NCI-H1930 (cell line): Measurements from ENCODE around the gene ZNF662.
A peak's percentile ranks its signal among the peaks of the same experiment; 100 is the strongest.
"Not testable (repeated sequence)": the region's sequence is repeated elsewhere in the genome, so short reads cannot be mapped to it uniquely, and the experiment has no call there.

Experiments
- DNase-seq, 2 experiments: peaks; one replicate each; lab custom pipeline; 2025; lab: John Stamatoyannopoulos, UW

ZNF662 gene

DNA sequence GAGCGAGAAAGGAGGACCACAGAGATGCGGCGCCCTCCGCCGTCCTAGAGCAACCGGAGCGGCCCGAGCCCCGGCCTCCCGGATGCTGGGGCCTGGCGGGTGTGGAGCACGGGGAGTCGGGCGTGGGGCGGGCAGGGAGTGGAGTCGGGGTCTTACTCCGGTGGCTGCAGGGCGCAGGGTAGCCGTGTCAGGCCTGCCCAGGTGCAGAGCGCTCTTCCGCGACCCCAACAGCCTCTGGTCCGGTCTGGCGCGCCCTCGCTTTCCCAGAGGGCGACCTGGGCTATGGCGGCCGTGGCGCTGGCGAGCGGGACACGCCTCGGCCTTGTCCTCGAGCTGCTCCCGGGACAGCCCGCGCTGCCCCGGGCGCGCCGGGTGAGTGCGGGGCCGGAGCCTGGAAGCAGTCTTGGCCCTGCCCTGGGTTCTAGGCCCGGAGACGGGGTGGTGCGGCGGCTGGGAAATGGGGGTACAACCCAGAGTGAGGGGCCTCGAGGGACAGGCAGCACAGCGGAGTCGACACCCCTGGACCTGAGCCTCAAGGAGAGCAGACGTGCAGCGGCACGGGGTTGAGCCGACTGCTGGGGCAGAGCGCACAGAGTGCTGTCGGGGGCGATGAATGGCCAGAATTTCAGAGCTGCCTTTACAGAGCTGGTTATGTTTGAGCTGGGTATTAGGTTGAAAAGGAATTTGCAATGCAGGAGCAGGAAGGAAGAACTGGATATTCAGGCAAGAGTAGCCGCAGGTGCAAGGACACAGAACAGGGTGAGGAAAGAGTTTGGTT is at the start of gene ZNF662:
Gene ZNF662 (plus strand): TSS at position 73 of the 778 bp plus-strand sequence. CDS start 1,973 bp downstream, outside the sequence.
- DNase-seq = peak in 1 of 2 experiments; percentile 7

GRCh38 chr3:42856544-42856943 is 49.4 kb upstream of the ZNF662 start:
- no peak for DNase-seq

- DNase-seq = no peak
Observed at GRCh38 chr3:42864321-42864950, 41.5 kb upstream of the ZNF662 start.

DNA sequence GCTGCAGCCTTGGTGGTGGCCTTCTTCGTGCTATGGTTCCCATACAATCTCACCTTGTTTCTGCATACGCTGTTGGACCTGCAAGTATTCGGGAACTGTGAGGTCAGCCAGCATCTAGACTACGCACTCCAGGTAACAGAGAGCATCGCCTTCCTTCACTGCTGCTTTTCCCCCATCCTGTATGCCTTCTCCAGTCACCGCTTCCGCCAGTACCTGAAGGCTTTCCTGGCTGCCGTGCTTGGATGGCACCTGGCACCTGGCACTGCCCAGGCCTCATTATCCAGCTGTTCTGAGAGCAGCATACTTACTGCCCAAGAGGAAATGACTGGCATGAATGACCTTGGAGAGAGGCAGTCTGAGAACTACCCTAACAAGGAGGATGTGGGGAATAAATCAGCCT is 40.7 kb upstream of the ZNF662 start:
- DNase-seq = no peak

DNA sequence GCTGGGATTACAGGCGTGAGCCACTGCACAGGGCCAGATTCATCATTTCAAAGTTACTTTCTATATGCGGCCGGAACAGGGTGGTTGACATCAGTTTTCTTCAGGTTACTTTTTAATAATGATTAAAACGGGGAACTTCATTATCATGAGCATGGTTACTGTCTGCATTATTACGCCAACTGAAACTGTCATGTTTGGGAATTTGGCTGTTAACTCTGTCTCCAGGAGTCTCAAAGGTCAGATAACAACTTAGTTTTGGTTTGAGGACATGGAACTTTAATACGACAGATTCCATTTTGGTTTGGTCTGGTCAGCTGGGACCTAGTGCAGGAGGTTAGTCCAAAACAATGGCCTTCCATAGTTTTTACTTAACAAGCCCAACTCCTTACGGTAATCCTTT is 38.8 kb upstream of the ZNF662 start:
- DNase-seq = no peak

DNA sequence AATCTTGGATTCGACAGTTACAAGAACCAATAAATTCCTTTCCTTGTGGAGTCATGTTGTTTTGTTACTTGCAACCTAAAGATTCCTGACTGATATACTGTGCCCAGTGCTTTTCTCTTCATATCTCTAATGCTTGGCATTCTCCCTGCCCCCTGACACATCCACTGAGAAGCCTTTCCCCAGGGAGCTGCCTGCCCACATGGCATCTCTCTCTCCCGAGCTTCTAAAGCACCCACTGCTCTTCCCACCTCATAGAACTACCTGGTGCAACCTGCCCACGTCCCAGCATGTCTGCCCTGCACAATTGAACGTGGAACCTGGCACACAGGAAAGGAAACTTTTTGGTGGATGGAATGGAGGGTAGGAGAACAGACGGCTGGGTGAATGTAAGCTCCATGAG is 37.1 kb upstream of the ZNF662 start:
- no peak for DNase-seq

GRCh38 chr3:42871592-42872196 is 34.2 kb upstream of the ZNF662 start:
- DNase-seq = no peak

GRCh38 chr3:42872718-42873117 is 33.2 kb upstream of the ZNF662 start:
- DNase-seq = no peak

DNA sequence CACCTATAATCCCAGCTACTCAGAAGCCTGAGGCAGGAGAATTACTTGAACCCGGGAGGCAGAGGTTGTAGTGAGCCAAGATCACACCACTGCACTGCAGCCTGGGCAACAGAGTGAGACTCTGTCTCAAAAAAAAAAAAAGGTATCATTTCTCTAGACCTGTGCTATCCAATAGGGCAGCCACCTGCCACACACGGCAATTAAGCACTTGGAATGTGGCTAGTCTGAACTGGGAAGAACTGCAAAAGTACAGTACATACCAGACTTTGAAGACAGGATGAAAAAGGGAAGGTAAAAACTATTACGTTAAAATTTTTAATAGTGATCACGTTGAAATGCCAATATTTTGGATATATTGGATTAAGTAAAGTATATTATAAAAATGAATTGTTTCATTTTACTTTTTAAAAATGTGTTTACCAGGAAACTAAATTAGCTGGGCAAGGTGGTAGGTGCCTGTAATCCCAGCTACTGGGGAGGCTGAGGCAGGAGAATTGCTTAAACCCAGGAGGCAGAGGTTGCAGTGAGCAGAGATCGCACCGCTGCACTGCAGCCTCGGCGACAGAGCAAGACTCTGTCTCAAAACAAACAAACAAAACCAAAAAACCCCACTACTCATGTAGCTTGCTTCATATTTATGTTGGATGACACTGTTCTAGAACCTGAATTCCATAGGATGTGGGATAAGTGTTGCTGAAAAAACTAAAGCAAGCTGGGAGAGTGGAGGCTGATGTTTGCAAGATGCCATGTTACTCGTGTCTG is 32.5 kb upstream of the ZNF662 start:
- no peak for DNase-seq

- no peak for DNase-seq
Observed at GRCh38 chr3:42874749-42875148, 31.2 kb upstream of the ZNF662 start.

- DNase-seq = no peak
Observed at GRCh38 chr3:42875325-42876151, 30.4 kb upstream of the ZNF662 start, which contains the start of gene CYP8B1. Gene CYP8B1, minus strand, starts transcription at chr3:42875879. Its CDS starts 63 bp downstream, at chr3:42875816.

DNA sequence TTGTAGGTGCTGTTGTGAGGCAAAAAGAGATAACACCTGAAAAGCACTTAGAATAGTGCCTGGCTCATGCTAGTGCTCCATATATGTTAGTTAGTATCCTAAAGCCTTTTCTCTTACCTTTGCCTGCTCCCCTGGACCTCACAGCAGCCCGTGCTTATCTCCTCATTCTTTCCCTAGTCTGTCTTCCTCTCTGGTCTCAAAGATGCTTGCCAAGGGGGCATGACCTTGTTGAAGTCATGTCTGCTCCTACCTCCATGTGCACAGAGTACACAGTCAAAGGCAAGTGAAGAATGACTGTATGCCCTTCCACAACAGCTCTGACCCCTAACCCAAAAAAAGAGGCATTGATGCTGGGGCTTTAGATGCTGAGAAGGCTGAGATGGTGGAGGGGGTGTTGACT is 29.5 kb upstream of the ZNF662 start:
- no peak for DNase-seq

DNA sequence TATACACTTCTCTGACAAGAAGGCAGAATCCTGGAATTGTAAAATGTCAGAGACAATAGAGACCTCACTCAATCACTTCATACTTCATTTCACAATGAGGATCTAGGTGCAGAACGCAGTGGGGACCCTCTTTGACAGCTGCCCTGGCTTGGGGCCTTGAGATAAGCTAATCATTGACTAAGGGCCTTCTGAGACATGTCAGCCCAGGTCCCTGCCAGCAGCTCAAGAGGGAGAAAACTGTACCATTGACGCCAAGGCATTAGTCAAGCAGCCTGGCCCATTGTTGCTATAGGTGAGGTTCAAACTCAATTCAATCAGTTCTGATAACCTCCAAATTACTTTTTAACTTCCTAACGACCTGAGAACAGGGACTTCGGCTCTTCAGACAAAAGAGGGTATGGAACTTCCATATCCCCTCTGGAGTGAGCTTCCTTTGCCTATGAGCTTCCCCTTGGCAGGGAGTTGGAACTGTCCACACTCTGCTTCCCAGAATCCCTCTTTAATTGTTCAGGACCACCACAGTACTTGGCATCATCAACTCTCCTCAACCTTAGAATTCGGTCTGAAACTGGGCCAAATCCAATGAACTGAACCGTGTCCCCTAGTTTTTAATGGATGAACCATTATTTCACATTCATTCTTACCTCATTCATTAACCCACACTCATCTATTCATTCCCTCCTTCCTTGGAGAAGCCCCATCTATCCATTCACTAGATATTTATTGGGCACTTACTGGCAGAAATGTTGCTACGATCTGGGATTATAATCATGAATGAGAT is 28.8 kb upstream of the ZNF662 start:
- no peak for DNase-seq

DNA sequence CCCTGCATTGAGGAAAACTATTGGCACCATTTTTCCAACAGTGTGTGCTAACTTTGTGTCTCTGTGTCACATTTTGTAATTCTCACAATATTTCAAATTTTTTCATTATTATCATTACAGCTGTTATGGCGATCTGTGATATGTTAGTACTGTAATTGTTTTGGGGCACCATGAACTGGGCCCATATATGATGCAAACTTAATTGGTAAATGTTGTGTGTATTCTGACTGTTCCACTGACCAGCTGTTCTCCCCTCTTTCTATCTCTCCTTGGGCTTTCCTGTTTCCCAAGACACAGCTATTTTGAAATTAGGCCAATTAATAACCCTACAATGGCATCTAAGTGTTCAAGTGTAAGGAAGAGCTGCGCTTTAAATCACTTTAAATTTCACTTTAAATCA is 28.1 kb upstream of the ZNF662 start:
- no peak for DNase-seq

- no peak for DNase-seq
Observed at GRCh38 chr3:42880183-42880582, 25.8 kb upstream of the ZNF662 start.

DNA sequence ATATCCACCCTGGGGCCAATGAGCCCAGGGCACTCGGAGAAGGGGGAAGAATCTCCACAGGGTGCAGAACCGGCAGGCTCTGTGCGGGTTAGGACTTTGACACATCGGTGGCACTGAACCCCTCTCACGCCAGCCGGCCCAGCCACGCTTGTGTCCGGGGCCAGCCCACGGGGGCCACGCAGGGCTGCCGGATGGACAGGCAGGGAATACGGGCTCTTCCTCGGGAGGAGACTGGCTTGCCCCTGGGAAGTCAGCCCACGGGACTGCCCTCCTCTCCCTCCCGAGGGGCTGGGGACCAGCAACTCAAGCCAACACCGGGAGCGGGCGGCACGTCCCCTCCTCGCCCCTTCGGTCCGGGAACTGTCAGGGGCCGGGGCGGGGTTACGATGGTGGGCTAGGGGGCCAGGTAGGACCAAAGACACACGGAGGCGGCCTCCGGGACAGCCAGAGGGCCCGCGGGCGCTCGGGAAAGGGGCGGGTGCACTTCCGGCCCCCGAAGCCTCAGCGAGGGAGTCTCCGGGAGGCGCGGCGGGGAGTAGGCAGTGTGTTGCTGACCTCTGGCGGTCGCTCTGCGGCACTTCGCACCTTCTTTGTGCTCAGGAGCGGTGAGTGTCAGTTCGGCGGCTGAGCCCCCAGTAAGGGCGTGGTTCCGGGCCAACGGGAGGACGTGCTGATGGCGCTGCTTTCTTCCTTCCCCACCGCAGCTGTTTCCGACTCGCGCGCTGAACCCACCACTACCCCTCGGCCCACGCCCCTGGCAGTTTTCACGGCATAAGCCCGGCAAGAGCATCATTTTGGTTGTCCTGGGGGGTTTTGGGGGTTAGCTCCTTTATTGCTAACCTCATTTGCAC is 25.1 kb upstream of the ZNF662 start:
- DNase-seq = peak; percentile 58

- not testable (repeated sequence) for DNase-seq
Observed at GRCh38 chr3:42883251-42883930, 22.6 kb upstream of the ZNF662 start.

DNA sequence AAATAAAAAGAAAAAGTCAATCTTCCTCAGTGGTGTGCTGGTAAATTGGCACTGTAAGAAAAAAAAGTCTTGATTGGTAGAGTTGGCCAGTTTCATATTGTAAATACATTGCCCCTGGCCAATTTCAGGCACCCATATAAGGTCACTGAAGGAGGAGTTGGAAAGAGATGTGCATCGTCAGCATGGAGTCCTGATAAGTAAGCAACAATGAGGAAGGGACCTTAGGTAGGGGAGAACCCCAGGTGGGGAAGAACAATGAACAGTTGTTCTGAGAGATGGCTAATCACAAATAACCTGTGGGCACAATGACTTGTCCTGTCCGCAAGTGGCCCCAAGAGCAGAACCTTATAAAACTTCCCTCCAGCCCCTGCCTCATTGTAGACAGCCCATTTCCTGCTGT is 21.6 kb upstream of the ZNF662 start:
- DNase-seq = no peak

- DNase-seq = no peak
Observed at GRCh38 chr3:42886294-42886822, 19.6 kb upstream of the ZNF662 start.
